HEK293 (cell line): Measurements from ENCODE around the gene MYOZ3.

Source experiments
- CTCF ChIA-PET: fragments of 350-600 bp; formaldehyde crosslinking; extraction: SDS; loops from one replicate; lab custom pipeline; 2021; ENCODE audit warnings: antibody characterized with exemption; lab: Yijun Ruan, JAX
- POLR2A ChIA-PET: fragments of 300-600 bp; formaldehyde crosslinking; extraction: SDS; loops from one replicate; lab custom pipeline; 2020; ENCODE audit warnings: antibody characterized with exemption, inconsistent platforms; lab: Yijun Ruan, JAX
- H3K27ac ChIP-seq: fragments of 200-500 bp; sonication (Bioruptor generic); 2 replicates; pipeline ENCODE4 v1.5.1; 2014; ENCODE audit warnings: low read depth, low read length, control low read depth, inconsistent platforms; ENCODE audit errors: extremely low read depth
- H3K36me3 ChIP-seq, 2 experiments: fragments of 200-500 bp in 1 of 2; sonication (Bioruptor generic) in 1 of 2; 1 replicate in 1 of 2; 2 replicates in 1 of 2; pipeline ENCODE4 v1.5.1; 2014 to 2017; ENCODE audit warnings: inconsistent platforms in 2 of 2, low read length in 2 of 2; ENCODE audit not compliant: control insufficient read depth in 2 of 2, insufficient read depth in 1 of 2
- H3K4me1 ChIP-seq: fragments of 200-500 bp; sonication (Bioruptor generic); 2 replicates; pipeline ENCODE4 v1.5.1; 2014; ENCODE audit warnings: mild to moderate bottlenecking, low read length, inconsistent platforms; ENCODE audit not compliant: control insufficient read depth, insufficient read depth
- H3K4me3 ChIP-seq: 2 replicates; pipeline ENCODE4 v1.5.1; 2011; ENCODE audit warnings: low read depth, mild to moderate bottlenecking, control low read depth, low read length, moderate library complexity
- H3K9me3 ChIP-seq: fragments of 200-500 bp; sonication (Bioruptor generic); 2 replicates; pipeline ENCODE4 v1.5.1; 2014; ENCODE audit warnings: low read depth, low read length, inconsistent platforms; ENCODE audit not compliant: control insufficient read depth, insufficient read depth
- AEBP2 ChIP-seq: fragments of 450-650 bp; formaldehyde crosslinking; IDR thresholded peaks from 2 replicates; pipeline ENCODE4 v1.5.1; 2016; ENCODE audit warnings: missing biosample characterization, missing genetic modification characterization, borderline replicate concordance
- IKZF3 ChIP-seq: fragments of 450-650 bp; IDR thresholded peaks from 2 replicates; pipeline ENCODE4 v1.5.0; 2018; ENCODE audit warnings: missing biosample characterization, mild to moderate bottlenecking, missing genetic modification characterization, moderate library complexity
- KLF9 ChIP-seq: fragments of 450-650 bp; formaldehyde crosslinking; IDR thresholded peaks from 2 replicates; pipeline ENCODE4 v1.5.1; 2016; ENCODE audit warnings: missing biosample characterization, missing genetic modification characterization, low read depth
- SCRT1 ChIP-seq: fragments of 450-650 bp; formaldehyde crosslinking; IDR thresholded peaks from 2 replicates; pipeline ENCODE4 v1.5.1; 2016; ENCODE audit warnings: missing biosample characterization, missing genetic modification characterization, borderline replicate concordance
- SCRT2 ChIP-seq: fragments of 450-650 bp; formaldehyde crosslinking; IDR thresholded peaks from 2 replicates; pipeline ENCODE4 v1.5.1; 2016; ENCODE audit warnings: missing biosample characterization, missing genetic modification characterization
- SP2 ChIP-seq: fragments of 450-650 bp; formaldehyde crosslinking; IDR thresholded peaks from 2 replicates; pipeline ENCODE4 v1.5.1; 2016; ENCODE audit warnings: missing biosample characterization, missing genetic modification characterization
- ZFHX2 ChIP-seq: fragments of 450-650 bp; formaldehyde crosslinking; conservative IDR thresholded peaks from 2 replicates; pipeline ENCODE4 v1.5.1; 2016; ENCODE audit warnings: missing biosample characterization, missing genetic modification characterization
- ZNF133 ChIP-seq: fragments of 450-650 bp; formaldehyde crosslinking; IDR thresholded peaks from 2 replicates; pipeline ENCODE4 v1.5.1; 2016; ENCODE audit warnings: missing biosample characterization, missing genetic modification characterization
- ZNF169 ChIP-seq: fragments of 450-650 bp; formaldehyde crosslinking; IDR thresholded peaks from 2 replicates; pipeline ENCODE4 v1.5.1; 2016; ENCODE audit warnings: missing biosample characterization, missing genetic modification characterization
- ZNF221 ChIP-seq: fragments of 450-650 bp; formaldehyde crosslinking; IDR thresholded peaks from 2 replicates; pipeline ENCODE4 v1.5.1; 2017; ENCODE audit warnings: missing biosample characterization, missing genetic modification characterization, borderline replicate concordance
- ZNF24 ChIP-seq: fragments of 450-650 bp; formaldehyde crosslinking; IDR thresholded peaks from 2 replicates; pipeline ENCODE4 v1.5.1; 2016; ENCODE audit warnings: missing biosample characterization, missing genetic modification characterization
- ZNF274 ChIP-seq, 2 experiments: fragments of 200-500 bp in 1 of 2; fragments of 450-650 bp in 1 of 2; sonication (Bioruptor generic) in 1 of 2; formaldehyde crosslinking in 1 of 2; IDR thresholded peaks; 2 replicates each; pipeline versions ENCODE4 v1.5.1 to v1.6.1; 2014 to 2016; ENCODE audit warnings: borderline replicate concordance in 1 of 2, inconsistent platforms in 1 of 2, low read length in 1 of 2, missing biosample characterization in 1 of 2, missing genetic modification characterization in 1 of 2
- ZNF292 ChIP-seq: fragments of 450-650 bp; formaldehyde crosslinking; IDR thresholded peaks from 2 replicates; pipeline ENCODE4 v1.5.1; 2016; ENCODE audit warnings: low read depth, missing biosample characterization, missing genetic modification characterization, borderline replicate concordance
- ZNF449 ChIP-seq: fragments of 450-650 bp; formaldehyde crosslinking; IDR thresholded peaks from 2 replicates; pipeline ENCODE4 v1.5.1; 2017; ENCODE audit warnings: missing biosample characterization, mild to moderate bottlenecking, missing genetic modification characterization, moderate library complexity
- ZNF501 ChIP-seq: fragments of 450-650 bp; formaldehyde crosslinking; IDR thresholded peaks from 2 replicates; pipeline ENCODE4 v1.5.1; 2016; ENCODE audit warnings: missing biosample characterization, missing genetic modification characterization
- ZNF548 ChIP-seq: fragments of 450-650 bp; formaldehyde crosslinking; IDR thresholded peaks from 2 replicates; pipeline ENCODE4 v1.5.1; 2016; ENCODE audit warnings: missing biosample characterization, missing genetic modification characterization
- ZNF571 ChIP-seq: fragments of 450-650 bp; formaldehyde crosslinking; IDR thresholded peaks from 2 replicates; pipeline ENCODE4 v1.5.0; 2017; ENCODE audit warnings: missing biosample characterization, missing genetic modification characterization
- ZNF639 ChIP-seq: fragments of 450-650 bp; formaldehyde crosslinking; IDR thresholded peaks from 2 replicates; pipeline ENCODE4 v1.5.1; 2016; ENCODE audit warnings: missing biosample characterization, missing genetic modification characterization
- ZNF664 ChIP-seq: fragments of 450-650 bp; formaldehyde crosslinking; IDR thresholded peaks from 2 replicates; pipeline ENCODE4 v1.5.1; 2016; ENCODE audit warnings: missing biosample characterization, missing genetic modification characterization
- ZNF670 ChIP-seq: fragments of 450-650 bp; formaldehyde crosslinking; IDR thresholded peaks from 2 replicates; pipeline ENCODE4 v1.5.1; 2016; ENCODE audit warnings: missing biosample characterization, missing genetic modification characterization, low read depth
- ZSCAN30 ChIP-seq: fragments of 450-650 bp; IDR thresholded peaks from 2 replicates; pipeline ENCODE4 v1.5.1; 2018; ENCODE audit warnings: missing biosample characterization, mild to moderate bottlenecking, missing genetic modification characterization, moderate library complexity

The MYOZ3 gene

GRCh38 chr5:150650021-150651006 lies 10.7 kb upstream of the MYOZ3 start (continued):
- no peak for TF ChIP-seq ZNF24
- no peak for TF ChIP-seq ZFHX2 (tag by site-specific recombination)
- TF ChIP-seq ZNF670 (tag by site-specific recombination), result no peak
- no peak for TF ChIP-seq SCRT2 (tag by site-specific recombination)
- TF ChIP-seq, all 188 proteins: peak for 2

GRCh38 chr5:150651382-150651781 lies 9.7 kb upstream of the MYOZ3 start:
- H3K36me3 ChIP-seq, result no peaks in the 10 kb centered on the region
- no peak overlapping the region for H3K27ac ChIP-seq
- H3K4me1 ChIP-seq, result no peaks in the 10 kb centered on the region
- CTCF ChIA-PET, result interaction anchor here (0.9 to 9.2 kb wide), 3 partner anchors 9 to 91 kb away, joined by 3 to 161 read pairs (median 3); no protein-coding TSS in a partner anchor
- POLR2A ChIA-PET, result interaction anchor here (1.4 kb wide), 2 partner anchors 9 to 12 kb away, joined by 3 to 5 read pairs; no protein-coding TSS in a partner anchor
- TF ChIP-seq ZNF670 (tag by site-specific recombination) (no peak), ZNF548 (no peak), AEBP2 (tag by site-specific recombination) (no peak), KLF9 (tag by site-specific recombination) (no peak), ZNF449 (tag by site-specific recombination) (no peak), ZNF133 (tag by site-specific recombination) (no peak), SCRT1 (tag by site-specific recombination) (no peak), ZSCAN30 (tag by site-specific recombination) (no peak), ZNF664 (tag by site-specific recombination) (no peak), SP2 (tag by site-specific recombination) (no peak), ZNF292 (tag by site-specific recombination) (no peak), ZNF274 (IDR thresholded peaks at IDR 0.05; ENCODE audit: low read length) (no peak), ZNF274 (tag by site-specific recombination; IDR thresholded peaks at IDR 0.05; ENCODE audit: borderline replicate concordance) (no peak), ZNF639 (no peak), ZNF221 (tag by site-specific recombination) (no peak), ZNF169 (tag by site-specific recombination) (no peak), ZNF501 (tag by site-specific recombination) (no peak), IKZF3 (no peak), ZNF571 (tag by site-specific recombination) (no peak)
- H3K4me3 ChIP-seq, result no peak overlapping the region
- no peaks in the 10 kb centered on the region for H3K9me3 ChIP-seq
